ENCODE results near the gene ZNF436. TPM values are rescaled to one million over a fixed set of nuclear protein-coding genes. Genes with fewer than 3 reads are reported as not detected.

The ZNF436 gene
- polyA plus RNA-seq, 1 donor (not counting 4 experiments of a cell fraction or from before 2014, with no cell fraction given) = 12.6 TPM

DNA sequence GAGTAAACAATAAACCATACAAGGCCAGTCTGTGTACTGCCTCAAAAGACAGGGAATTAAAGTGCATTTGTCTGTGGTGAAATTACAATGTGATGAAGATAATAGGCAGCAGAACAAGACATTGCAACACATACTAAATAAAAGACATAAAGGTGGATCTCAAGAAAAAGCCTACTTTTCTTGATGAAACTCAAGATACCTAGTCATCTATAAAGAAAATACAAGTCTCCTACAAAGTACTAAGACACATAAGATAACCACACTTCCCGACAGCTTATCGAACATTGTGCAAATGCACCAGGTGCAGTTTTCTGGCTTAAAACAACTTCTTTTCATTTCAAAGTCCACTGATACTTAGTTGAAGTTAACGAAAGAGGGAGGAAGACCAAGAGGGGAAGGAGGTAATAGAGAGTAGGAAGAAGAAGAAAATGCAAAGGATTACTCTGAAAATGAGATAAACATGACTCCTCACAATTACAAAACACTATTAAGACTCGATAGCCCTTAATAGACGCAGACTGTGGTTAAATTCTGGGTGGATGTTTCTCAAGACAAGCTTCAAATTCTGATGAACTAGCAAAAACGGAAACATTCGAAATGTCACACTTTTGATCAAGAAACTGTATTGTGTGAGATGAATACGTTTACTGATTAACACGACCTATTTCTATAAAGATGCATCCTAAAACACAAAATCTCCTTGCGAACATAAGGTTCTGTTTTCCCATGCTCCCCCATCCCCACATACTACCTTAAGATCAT, 27.5 kb downstream of the ZNF436 start:
- peak overlapping the region; percentile 56 to 98 (median 81) for H3K4me3 ChIP-seq (ENCODE audit: control insufficient read depth in 2 of 3, extremely low read depth in 1 of 3, insufficient read depth in 2 of 3, low read depth in 1 of 3, low read length in 3 of 3)
- H3K4me1 ChIP-seq (ENCODE audit: control insufficient read depth, extremely low read depth, insufficient read depth, low read length) = peaks cover 21% of the 10 kb centered on the region
- peak overlapping the region; percentile 94 for H3K9ac ChIP-seq (ENCODE audit: control insufficient read depth, extremely low read depth, insufficient read depth, low read length)
- dilution Hi-C loops (cut with MboI; ENCODE audit: extremely low pct_ligation_motif_present, low sequenced_read_pairs) = no loop called here
- no peaks in the 10 kb centered on the region for H3K9me1 ChIP-seq (ENCODE audit: control insufficient read depth, extremely low read depth, insufficient read depth, low read length)
- peaks cover 0 to 11% of the 10 kb centered on the region in 2 experiments for H3K36me3 ChIP-seq (ENCODE audit: control insufficient read depth in 2 of 2, extremely low read depth in 1 of 2, insufficient read depth in 2 of 2, low read length in 2 of 2)
- H3K79me2 ChIP-seq (ENCODE audit: control insufficient read depth, insufficient read depth, low read length) = peaks cover 69% of the 10 kb centered on the region
- peak overlapping the region; percentile 88 for H3K4me2 ChIP-seq (ENCODE audit: control insufficient read depth, extremely low read depth, insufficient read depth, low read depth, low read length)
- H3K27ac ChIP-seq (ENCODE audit: control insufficient read depth, insufficient read depth, low read length) = peak overlapping the region; percentile 91
- FAIRE-seq = no peak
- peaks cover 34% of the 10 kb centered on the region for H4K20me1 ChIP-seq (ENCODE audit: control insufficient read depth, extremely low read depth, insufficient read depth, low read length)
- TF ChIP-seq EZH2 (IDR thresholded peaks at IDR 0.05; ENCODE audit: low read length) = no peak
- TF ChIP-seq, protein P1, sequence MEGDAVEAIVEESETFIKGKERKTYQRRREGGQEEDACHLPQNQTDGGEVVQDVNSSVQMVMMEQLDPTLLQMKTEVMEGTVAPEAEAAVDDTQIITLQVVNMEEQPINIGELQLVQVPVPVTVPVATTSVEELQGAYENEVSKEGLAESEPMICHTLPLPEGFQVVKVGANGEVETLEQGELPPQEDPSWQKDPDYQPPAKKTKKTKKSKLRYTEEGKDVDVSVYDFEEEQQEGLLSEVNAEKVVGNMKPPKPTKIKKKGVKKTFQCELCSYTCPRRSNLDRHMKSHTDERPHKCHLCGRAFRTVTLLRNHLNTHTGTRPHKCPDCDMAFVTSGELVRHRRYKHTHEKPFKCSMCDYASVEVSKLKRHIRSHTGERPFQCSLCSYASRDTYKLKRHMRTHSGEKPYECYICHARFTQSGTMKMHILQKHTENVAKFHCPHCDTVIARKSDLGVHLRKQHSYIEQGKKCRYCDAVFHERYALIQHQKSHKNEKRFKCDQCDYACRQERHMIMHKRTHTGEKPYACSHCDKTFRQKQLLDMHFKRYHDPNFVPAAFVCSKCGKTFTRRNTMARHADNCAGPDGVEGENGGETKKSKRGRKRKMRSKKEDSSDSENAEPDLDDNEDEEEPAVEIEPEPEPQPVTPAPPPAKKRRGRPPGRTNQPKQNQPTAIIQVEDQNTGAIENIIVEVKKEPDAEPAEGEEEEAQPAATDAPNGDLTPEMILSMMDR (optimal IDR thresholded peaks at IDR 0.05 in 1 of 3, IDR thresholded peaks at IDR 0.05 in 1 of 3, conservative IDR thresholded peaks at IDR 0.05 in 1 of 3; ENCODE audit: extremely low read depth in 1 of 3, insufficient read depth in 2 of 3, low read length in 3 of 3) = no peak
- DNase-seq (ENCODE audit: low read depth, low spot score) = no peak
- no peaks in the 10 kb centered on the region for H3K9me3 ChIP-seq (ENCODE audit: control insufficient read depth, low read depth, low read length)
- no peak overlapping the region for H2AFZ ChIP-seq (ENCODE audit: control insufficient read depth, low read length)
- no peaks in the 10 kb centered on the region for H3K27me3 ChIP-seq (ENCODE audit: control insufficient read depth, extremely low read depth, insufficient read depth, low read length)

DNA sequence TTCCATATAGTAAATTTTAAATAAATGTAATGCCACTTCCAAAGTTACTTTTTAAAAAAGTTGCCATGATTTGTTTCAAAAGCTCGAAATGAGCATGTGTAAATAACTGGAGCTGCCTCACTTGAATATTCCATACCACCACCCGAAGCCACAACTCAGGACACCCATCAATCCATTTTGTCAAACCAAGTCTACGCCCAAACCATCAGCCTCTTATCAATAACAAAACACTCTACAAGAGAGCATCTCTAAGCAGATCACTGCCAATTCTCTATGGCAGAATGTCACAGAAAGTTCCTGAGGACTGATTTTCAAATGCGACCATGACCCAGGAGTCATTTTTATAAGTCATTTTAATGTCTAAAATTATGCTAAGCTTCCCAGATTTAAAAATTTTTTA, 30.0 kb downstream of the ZNF436 start:
- H3K4me1 ChIP-seq (ENCODE audit: control insufficient read depth, extremely low read depth, insufficient read depth, low read length) = peaks cover 21% of the 10 kb centered on the region
- no peak overlapping the region for H3K9ac ChIP-seq (ENCODE audit: control insufficient read depth, extremely low read depth, insufficient read depth, low read length)
- peaks cover 34% of the 10 kb centered on the region for H4K20me1 ChIP-seq (ENCODE audit: control insufficient read depth, extremely low read depth, insufficient read depth, low read length)
- no peak for TF ChIP-seq EZH2 (IDR thresholded peaks at IDR 0.05; ENCODE audit: low read length)
- TF ChIP-seq, protein P1 (optimal IDR thresholded peaks at IDR 0.05 in 1 of 3, IDR thresholded peaks at IDR 0.05 in 1 of 3, conservative IDR thresholded peaks at IDR 0.05 in 1 of 3; ENCODE audit: extremely low read depth in 1 of 3, insufficient read depth in 2 of 3, low read length in 3 of 3) = no peak
- DNase-seq (ENCODE audit: low read depth, low spot score) (no peak), FAIRE-seq (no peak)
- H3K79me2 ChIP-seq (ENCODE audit: control insufficient read depth, insufficient read depth, low read length) = peaks cover 83% of the 10 kb centered on the region
- no peak overlapping the region for H3K4me3 ChIP-seq (ENCODE audit: control insufficient read depth in 2 of 3, extremely low read depth in 1 of 3, insufficient read depth in 2 of 3, low read depth in 1 of 3, low read length in 3 of 3)
- no peaks in the 10 kb centered on the region for H3K9me3 ChIP-seq (ENCODE audit: control insufficient read depth, low read depth, low read length)
- no peak overlapping the region for H2AFZ ChIP-seq (ENCODE audit: control insufficient read depth, low read length)
- H3K27ac ChIP-seq (ENCODE audit: control insufficient read depth, insufficient read depth, low read length) = no peak overlapping the region
- no peaks in the 10 kb centered on the region for H3K9me1 ChIP-seq (ENCODE audit: control insufficient read depth, extremely low read depth, insufficient read depth, low read length)
- no peaks in the 10 kb centered on the region for H3K27me3 ChIP-seq (ENCODE audit: control insufficient read depth, extremely low read depth, insufficient read depth, low read length)
- peaks cover 6 to 15% of the 10 kb centered on the region in 2 experiments for H3K36me3 ChIP-seq (ENCODE audit: control insufficient read depth in 2 of 2, extremely low read depth in 1 of 2, insufficient read depth in 2 of 2, low read length in 2 of 2)
- dilution Hi-C loops (cut with MboI; ENCODE audit: extremely low pct_ligation_motif_present, low sequenced_read_pairs) = loop anchor here (10.0 kb wide), 1 partner anchor 85 kb away; the partner anchor contains the start of gene TCEA3
- H3K4me2 ChIP-seq (ENCODE audit: control insufficient read depth, extremely low read depth, insufficient read depth, low read depth, low read length) = peak overlapping the region; percentile 88
